GM20000 (cell line): ENCODE measurements around the gene PI4K2B.

ENCODE experiments used
- DNase-seq: peaks from one replicate; pipeline ENCODE4 v3.0.0; 2012; ENCODE audit warnings: low spot score
- CTCF ChIP-seq: IDR thresholded peaks from 2 replicates; pipeline ENCODE4 v1.5.1; 2012; ENCODE audit warnings: mild to moderate bottlenecking, control low read depth; ENCODE audit errors: extremely low read depth, missing control alignments

Gene PI4K2B

DNA sequence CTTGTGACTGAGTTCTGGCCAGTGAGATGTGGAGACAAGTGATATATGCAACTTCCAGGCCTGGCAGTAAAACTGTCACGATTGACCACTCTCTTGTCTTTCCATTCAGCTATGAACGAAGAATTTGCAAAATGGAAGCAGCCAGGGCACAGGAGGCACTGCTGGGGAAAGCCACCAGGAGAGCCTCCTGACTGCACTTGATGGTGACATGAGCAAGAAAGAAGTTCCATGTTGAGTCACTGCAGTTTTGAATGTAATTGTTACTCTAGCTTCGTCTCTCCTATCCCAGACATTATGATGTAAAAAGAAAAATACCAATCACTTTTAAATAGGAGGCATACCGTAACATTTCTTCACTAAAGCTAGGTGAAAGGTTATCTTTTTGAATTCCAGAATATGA lies 46.4 kb downstream of the PI4K2B start:
- no peak for TF ChIP-seq CTCF

GRCh38 chr4:25283948-25284347 lies 50.1 kb downstream of the PI4K2B start:
- no peak for DNase-seq
- no peak for TF ChIP-seq CTCF

More for the DNA sequence above, 46.4 kb downstream of the PI4K2B start:
- no peak for DNase-seq

DNA sequence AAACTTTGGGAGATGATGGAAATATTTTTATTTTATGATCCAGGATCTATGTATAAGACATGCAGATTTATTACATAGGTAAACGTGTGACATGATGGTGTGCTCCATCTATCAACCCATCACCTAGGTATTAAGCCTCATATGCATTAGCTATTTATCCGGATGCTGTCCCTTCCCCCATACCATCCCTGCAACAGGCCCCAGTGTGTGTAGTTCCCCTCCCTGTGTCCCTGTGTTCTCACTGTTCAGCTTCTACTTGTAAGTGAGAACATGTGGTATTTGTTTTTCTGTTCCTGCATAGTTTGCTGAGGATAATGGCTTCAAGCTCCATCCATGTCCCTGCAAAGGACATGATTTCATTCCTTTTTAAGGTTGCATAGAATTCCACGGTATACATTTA lies 50.6 kb downstream of the PI4K2B start:
- TF ChIP-seq CTCF: no peak
- no peak for DNase-seq

DNA sequence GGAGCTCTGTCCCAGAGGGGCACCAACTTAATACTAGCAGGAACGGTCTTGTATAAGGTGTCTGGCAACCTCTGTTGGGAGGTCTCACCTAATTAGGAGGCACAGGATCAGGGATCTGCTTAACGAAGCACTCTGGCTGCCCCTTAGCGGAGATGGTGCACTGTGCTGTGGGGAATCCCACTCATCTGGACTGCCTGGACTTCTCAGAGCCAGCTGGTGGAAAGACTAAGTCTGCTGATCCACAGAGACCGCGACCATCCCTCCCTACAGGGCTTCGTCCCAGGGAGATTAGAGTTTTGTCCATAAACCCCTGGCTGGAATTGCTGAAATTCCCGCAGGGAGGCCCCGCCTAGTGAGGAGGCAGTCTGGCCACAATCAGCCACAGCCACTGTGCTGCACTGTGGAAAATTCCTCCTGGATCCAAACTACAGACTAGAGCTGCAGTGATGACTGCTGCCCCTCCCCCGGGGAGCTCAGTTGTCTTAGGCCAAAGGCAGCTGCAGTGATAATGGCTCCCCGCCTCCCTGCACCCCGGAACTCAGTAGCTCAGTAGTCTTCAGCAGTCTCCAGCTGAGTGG lies 56.7 kb downstream of the PI4K2B start:
- no peak for TF ChIP-seq CTCF
- DNase-seq: no peak

- no peak for DNase-seq
- TF ChIP-seq CTCF: no peak
Measured at GRCh38 chr4:25291158-25291733, 57.4 kb downstream of the PI4K2B start.

- DNase-seq: no peak
- TF ChIP-seq CTCF: no peak
Measured at GRCh38 chr4:25297528-25298242, 63.9 kb downstream of the PI4K2B start.

- TF ChIP-seq CTCF: no peak
- DNase-seq: no peak
Measured at GRCh38 chr4:25299476-25300203, 65.8 kb downstream of the PI4K2B start.
